Activated T-cell treated with anti-CD3 and anti-CD28 coated beads, Interleukin-2, amount 50 U/mL, for 72 hours (primary cell): Measurements from ENCODE around the gene TF. TPM values are rescaled to one million over a fixed set of nuclear protein-coding genes. Genes with fewer than 3 reads are reported as not detected.

Source experiments
- ATAC-seq, 2 donors: fragments of 150-1000 bp; cut with Tn5 transposase; replicated peaks in 1 of 2; 2 replicates each; pipeline ENCODE4 v1.10.0; 2021; ENCODE audit warnings: moderate library complexity in 2 of 2, mild to moderate bottlenecking in 1 of 2
- DNase-seq, 2 donors: peaks; one replicate each; pipeline ENCODE4 v3.0.0; 2021 to 2022; ENCODE audit warnings: mixed read lengths in 1 of 2
- H3K27ac Mint-ChIP-seq: one replicate; pipeline ENCODE4 v1.8.0; 2022; ENCODE audit warnings: mild to moderate bottlenecking, moderate library complexity, mixed read lengths
- H3K27me3 Mint-ChIP-seq: one replicate; pipeline ENCODE4 v1.8.0; 2022; ENCODE audit warnings: low read depth, mixed read lengths
- H3K36me3 Mint-ChIP-seq, 2 donors: one replicate each; pipeline ENCODE4 v1.8.0; 2022; ENCODE audit warnings: mixed read lengths in 2 of 2, mild to moderate bottlenecking in 1 of 2; ENCODE audit not compliant: insufficient read depth in 2 of 2
- H3K4me1 Mint-ChIP-seq: one replicate; pipeline ENCODE4 v1.8.0; 2022; ENCODE audit warnings: low read depth, mixed read lengths
- H3K4me3 Mint-ChIP-seq, 2 donors: one replicate each; pipeline ENCODE4 v1.8.0; 2022; ENCODE audit warnings: mild to moderate bottlenecking in 2 of 2, mixed read lengths in 2 of 2, moderate library complexity in 2 of 2
- H3K9me3 Mint-ChIP-seq, 2 donors: one replicate each; pipeline ENCODE4 v1.8.0; 2022; ENCODE audit warnings: mixed read lengths in 2 of 2
- total RNA-seq, 2 donors: library from RNA; stranded (reverse); gene quantifications; one replicate each; pipeline ENCODE4 v1.2.3, GENCODE V29; 2022

TF gene
- total RNA-seq, 2 donors from 2014 or later = 1.7 to 1.9 TPM

DNA sequence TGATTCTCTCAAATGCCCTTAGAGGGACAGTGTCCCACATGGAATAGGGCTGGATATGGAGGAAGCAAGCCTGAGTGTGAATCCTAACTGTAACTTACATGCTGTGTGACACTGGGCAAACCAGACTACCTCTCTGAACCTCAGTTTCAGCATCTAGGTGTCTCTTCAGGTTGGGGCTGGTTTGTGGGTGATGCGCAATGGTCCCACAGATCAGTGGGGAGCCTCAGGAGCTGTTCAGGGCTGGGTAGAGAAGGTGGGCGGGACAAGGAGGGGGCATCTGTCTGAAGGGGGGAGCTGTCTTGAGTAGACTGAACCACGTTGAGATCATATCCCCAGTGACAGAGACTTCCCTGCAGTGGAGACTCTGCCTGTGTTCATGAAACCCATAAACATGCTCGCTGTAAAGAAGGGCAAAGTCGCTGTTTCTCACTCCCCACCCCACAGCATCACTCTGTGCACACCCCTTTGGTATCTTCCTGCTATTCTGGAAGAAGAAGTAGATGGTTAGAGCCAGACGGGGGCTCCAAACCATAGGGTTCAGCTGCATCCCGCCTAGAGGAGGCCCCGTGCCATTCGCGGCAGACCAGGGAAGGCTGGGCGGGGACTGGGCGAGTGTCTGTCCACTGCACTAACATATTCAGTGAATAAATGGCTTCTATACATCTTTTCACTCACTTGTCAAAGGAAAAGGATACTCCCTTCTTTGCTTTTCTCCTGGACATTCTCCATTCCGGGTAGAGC is 87.9 kb downstream of the TF start:
- H3K9me3 Mint-ChIP-seq = no peaks in the 10 kb centered on the region
- H3K36me3 Mint-ChIP-seq = no peaks in the 10 kb centered on the region
- H3K4me1 Mint-ChIP-seq = no peaks in the 10 kb centered on the region
- H3K4me3 Mint-ChIP-seq = no peak overlapping the region
- no peak overlapping the region for H3K27ac Mint-ChIP-seq
- ATAC-seq (no peak), DNase-seq (no peak)
- H3K27me3 Mint-ChIP-seq = no peaks in the 10 kb centered on the region

GRCh38 chr3:133834621-133835417 is 88.6 kb downstream of the TF start:
- Mint-ChIP-seq H3K4me1 (no peaks in the 10 kb centered on the region), H3K9me3 (no peaks in the 10 kb centered on the region), H3K27me3 (no peaks in the 10 kb centered on the region), H3K36me3 (no peaks in the 10 kb centered on the region), H3K4me3 (no peak overlapping the region), H3K27ac (no peak overlapping the region)
- ATAC-seq (no peak), DNase-seq (no peak)

DNA sequence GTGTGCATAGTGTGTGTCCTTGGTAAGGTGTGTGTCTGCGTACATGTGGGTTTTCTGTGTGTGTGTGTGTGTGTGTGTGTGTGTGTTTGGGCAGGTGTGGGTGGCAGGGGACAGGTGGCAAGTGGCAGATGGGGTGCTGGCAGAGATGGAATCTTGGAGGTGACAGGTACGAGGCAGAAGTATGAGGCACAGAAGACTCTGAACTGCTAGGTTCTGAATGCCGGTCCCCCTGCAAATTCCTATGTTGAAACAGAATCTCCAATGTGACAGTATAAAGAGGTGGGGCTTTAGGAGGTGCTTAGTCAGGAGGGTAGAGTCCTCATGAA is 89.2 kb downstream of the TF start:
- no peak overlapping the region for H3K27ac Mint-ChIP-seq

GRCh38 chr3:133835961-133836360 is 89.8 kb downstream of the TF start:
- no peaks in the 10 kb centered on the region for H3K36me3 Mint-ChIP-seq
- H3K4me3 Mint-ChIP-seq = no peak overlapping the region
- ATAC-seq (no peak), DNase-seq (no peak)
- no peaks in the 10 kb centered on the region for H3K9me3 Mint-ChIP-seq
- no peaks in the 10 kb centered on the region for H3K27me3 Mint-ChIP-seq
- H3K27ac Mint-ChIP-seq = no peak overlapping the region
- no peaks in the 10 kb centered on the region for H3K4me1 Mint-ChIP-seq

More for the DNA sequence above, 89.2 kb downstream of the TF start:
- Mint-ChIP-seq H3K27me3 (no peaks in the 10 kb centered on the region), H3K4me1 (no peaks in the 10 kb centered on the region), H3K9me3 (no peaks in the 10 kb centered on the region), H3K36me3 (no peaks in the 10 kb centered on the region), H3K4me3 (no peak overlapping the region)
- no peak for DNase-seq
- ATAC-seq = no peak

DNA sequence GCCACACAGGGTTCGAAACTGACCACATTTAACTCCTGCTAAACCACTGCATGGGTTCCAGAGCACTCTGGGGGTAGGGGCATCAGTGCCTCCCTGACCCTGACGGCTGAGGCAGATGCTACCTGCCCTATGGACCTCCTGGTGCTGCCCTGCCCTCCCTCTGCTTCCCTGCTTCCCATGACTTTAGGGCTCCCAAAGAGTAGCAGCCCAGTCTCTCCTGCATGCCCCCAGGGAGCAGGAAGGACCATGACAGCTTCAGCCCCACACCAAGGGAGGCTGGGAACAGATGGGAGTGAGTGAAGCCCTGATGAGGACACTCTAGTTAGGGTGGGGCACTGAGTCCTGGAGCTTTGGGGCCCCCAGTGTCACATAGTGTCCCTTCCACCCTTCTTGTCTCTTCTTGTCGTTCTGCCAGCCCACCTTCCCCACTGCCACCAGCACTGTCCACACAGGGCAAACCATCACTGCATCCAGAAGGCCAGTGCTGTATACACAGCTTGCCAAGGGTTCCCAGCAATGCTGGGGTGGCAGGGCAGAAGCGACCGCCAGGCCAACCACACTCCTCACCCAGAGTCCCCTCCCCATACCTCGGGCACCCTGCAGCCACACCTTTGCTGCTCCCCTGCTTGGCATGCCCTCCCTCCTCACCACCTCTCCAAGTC is 90.4 kb downstream of the TF start:
- no peaks in the 10 kb centered on the region for H3K4me1 Mint-ChIP-seq
- ATAC-seq = no peak
- no peak overlapping the region for H3K27ac Mint-ChIP-seq
- no peaks in the 10 kb centered on the region for H3K27me3 Mint-ChIP-seq
- H3K4me3 Mint-ChIP-seq = no peak overlapping the region
- no peak for DNase-seq
- no peaks in the 10 kb centered on the region for H3K36me3 Mint-ChIP-seq
- H3K9me3 Mint-ChIP-seq = no peaks in the 10 kb centered on the region

GRCh38 chr3:133837487-133838295 is 91.5 kb downstream of the TF start:
- Mint-ChIP-seq H3K27ac (no peak overlapping the region), H3K9me3 (no peaks in the 10 kb centered on the region), H3K4me1 (no peaks in the 10 kb centered on the region), H3K4me3 (no peak overlapping the region), H3K36me3 (no peaks in the 10 kb centered on the region), H3K27me3 (no peaks in the 10 kb centered on the region)
- DNase-seq = no peak
- no peak for ATAC-seq

DNA sequence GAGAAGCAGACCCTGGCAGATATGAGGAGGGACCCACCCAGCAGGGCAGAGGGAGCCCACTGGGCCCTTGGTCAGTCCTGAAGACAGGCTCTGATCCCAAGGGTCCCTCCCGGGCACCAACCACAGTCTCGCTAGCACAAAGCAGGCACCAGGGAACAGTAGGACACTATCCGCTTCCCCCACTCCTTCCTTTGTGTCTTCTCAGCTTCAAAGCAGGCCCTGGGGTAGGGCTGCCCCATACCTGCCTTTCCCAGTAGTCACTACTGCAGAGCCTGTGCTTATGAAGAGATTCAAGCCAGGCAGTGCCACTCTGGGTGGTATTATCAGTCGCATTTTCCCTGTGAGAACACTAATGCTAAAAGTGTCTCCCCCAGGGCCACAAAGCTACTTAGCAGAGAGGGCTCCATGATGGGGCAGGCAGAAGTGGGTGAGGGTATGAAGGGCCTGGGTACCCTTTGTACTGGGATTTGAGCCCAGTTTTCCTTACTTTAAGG is 92.2 kb downstream of the TF start:
- Mint-ChIP-seq H3K36me3 (no peaks in the 10 kb centered on the region), H3K27me3 (no peaks in the 10 kb centered on the region), H3K4me3 (no peak overlapping the region), H3K4me1 (no peaks in the 10 kb centered on the region), H3K9me3 (no peaks in the 10 kb centered on the region), H3K27ac (no peak overlapping the region)
- DNase-seq (no peak), ATAC-seq (no peak)

GRCh38 chr3:133838916-133839800 is 93.0 kb downstream of the TF start:
- peaks cover 5% of the 10 kb centered on the region for H3K27me3 Mint-ChIP-seq
- H3K9me3 Mint-ChIP-seq = no peaks in the 10 kb centered on the region
- DNase-seq (no peak), ATAC-seq (no peak)
- H3K27ac Mint-ChIP-seq = no peak overlapping the region
- no peaks in the 10 kb centered on the region for H3K4me1 Mint-ChIP-seq
- H3K4me3 Mint-ChIP-seq = no peak overlapping the region
- H3K36me3 Mint-ChIP-seq = no peaks in the 10 kb centered on the region

DNA sequence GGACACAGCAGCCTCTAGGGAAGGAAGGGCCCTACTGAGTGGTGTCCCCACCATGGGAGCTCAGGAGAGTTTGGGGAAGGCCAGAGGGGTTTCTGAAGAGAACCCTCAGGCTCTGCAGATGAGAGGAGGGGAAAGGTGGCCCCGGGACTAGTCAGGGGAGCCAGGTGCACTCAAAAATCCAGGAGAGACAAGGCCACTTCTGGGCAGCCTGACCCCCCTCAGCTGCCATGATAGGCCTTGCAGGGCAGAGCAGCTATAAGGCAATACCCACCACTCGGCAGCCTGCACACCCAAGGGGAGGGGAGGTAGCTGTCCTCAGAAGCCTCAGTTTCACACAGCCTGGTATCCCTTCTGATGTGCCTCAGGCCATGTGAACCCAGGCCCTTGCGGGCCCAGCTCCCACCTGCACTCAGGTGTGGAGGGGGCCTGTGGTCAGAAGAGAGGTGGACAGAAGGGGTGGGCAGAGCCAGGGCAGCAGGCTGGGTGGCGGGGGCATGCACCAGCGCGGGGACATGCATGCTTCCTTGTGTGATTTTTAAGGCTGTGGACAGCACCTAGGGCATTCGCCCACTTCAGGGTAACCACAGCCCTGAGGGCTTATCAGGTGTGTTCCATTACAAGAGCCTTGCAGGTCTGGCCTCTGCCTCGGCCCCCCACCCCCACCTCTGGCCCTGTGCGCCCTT is 94.0 kb downstream of the TF start:
- no peaks in the 10 kb centered on the region for H3K9me3 Mint-ChIP-seq
- H3K4me1 Mint-ChIP-seq = no peaks in the 10 kb centered on the region
- no peak overlapping the region for H3K4me3 Mint-ChIP-seq
- H3K27ac Mint-ChIP-seq = no peak overlapping the region
- ATAC-seq (no peak), DNase-seq (no peak)
- H3K27me3 Mint-ChIP-seq = peaks cover 9% of the 10 kb centered on the region
- no peaks in the 10 kb centered on the region for H3K36me3 Mint-ChIP-seq

DNA sequence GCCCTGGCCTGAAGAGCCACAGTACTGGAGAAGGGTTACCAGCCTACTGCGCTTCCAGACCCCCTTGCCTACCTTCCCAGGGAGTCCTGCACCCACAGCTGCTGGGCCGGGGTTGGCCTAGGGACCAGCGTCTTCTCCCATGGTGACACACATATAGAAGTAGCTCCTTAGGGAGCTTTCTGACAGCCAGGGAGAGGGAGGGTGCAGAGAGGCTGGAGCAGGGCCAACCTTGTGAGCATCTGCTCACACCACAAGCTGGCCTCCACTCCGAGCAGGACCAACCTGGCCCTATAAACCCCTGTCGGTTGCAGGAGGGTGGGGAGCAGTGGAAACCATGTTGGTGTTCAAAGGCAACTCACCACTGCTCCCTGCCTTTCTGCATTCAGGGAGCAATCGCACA is 94.6 kb downstream of the TF start:
- Mint-ChIP-seq H3K4me1 (no peaks in the 10 kb centered on the region), H3K4me3 (no peak overlapping the region), H3K27me3 (peaks cover 9% of the 10 kb centered on the region), H3K27ac (no peak overlapping the region), H3K9me3 (no peaks in the 10 kb centered on the region), H3K36me3 (no peaks in the 10 kb centered on the region)
- ATAC-seq = no peak
- no peak for DNase-seq

- Mint-ChIP-seq H3K4me1 (no peaks in the 10 kb centered on the region), H3K9me3 (no peaks in the 10 kb centered on the region), H3K36me3 (no peaks in the 10 kb centered on the region), H3K27ac (no peak overlapping the region), H3K27me3 (peaks cover 9% of the 10 kb centered on the region), H3K4me3 (no peak overlapping the region)
- ATAC-seq (no peak), DNase-seq (no peak)
These were observed 95.0 kb downstream of the TF start for GRCh38 chr3:133841196-133841595.

GRCh38 chr3:133842158-133842557 is 96.0 kb downstream of the TF start:
- ATAC-seq (no peak), DNase-seq (no peak)
- H3K36me3 Mint-ChIP-seq = no peaks in the 10 kb centered on the region
- no peak overlapping the region for H3K4me3 Mint-ChIP-seq
- H3K27ac Mint-ChIP-seq = no peak overlapping the region
- H3K27me3 Mint-ChIP-seq = peaks cover 9% of the 10 kb centered on the region
- H3K9me3 Mint-ChIP-seq = no peaks in the 10 kb centered on the region
- H3K4me1 Mint-ChIP-seq = no peaks in the 10 kb centered on the region
